Astrocyte of the spinal cord (primary cell): ENCODE results near the gene FXYD6.

Experiments used
- DNase-seq: peaks from one replicate; pipeline ENCODE4 v3.0.0; 2011; ENCODE audit warnings: low read depth, low spot score
- H3K4me3 ChIP-seq: 2 replicates; pipeline ENCODE4 v1.5.1; 2011; ENCODE audit warnings: low read depth, mild to moderate bottlenecking, low read length, moderate library complexity
- in situ Hi-C: cut with HindIII; loops from 2 replicates; pipeline ENCODE4 v1.10.0; 2017; ENCODE audit warnings: low sequenced_read_pairs
- TF ChIP-seq, protein P1 (sequence below): IDR thresholded peaks from 2 replicates; pipeline ENCODE4 v1.5.1; 2012; ENCODE audit warnings: low read depth, mild to moderate bottlenecking, low read length, inconsistent platforms

FXYD6 gene

DNA sequence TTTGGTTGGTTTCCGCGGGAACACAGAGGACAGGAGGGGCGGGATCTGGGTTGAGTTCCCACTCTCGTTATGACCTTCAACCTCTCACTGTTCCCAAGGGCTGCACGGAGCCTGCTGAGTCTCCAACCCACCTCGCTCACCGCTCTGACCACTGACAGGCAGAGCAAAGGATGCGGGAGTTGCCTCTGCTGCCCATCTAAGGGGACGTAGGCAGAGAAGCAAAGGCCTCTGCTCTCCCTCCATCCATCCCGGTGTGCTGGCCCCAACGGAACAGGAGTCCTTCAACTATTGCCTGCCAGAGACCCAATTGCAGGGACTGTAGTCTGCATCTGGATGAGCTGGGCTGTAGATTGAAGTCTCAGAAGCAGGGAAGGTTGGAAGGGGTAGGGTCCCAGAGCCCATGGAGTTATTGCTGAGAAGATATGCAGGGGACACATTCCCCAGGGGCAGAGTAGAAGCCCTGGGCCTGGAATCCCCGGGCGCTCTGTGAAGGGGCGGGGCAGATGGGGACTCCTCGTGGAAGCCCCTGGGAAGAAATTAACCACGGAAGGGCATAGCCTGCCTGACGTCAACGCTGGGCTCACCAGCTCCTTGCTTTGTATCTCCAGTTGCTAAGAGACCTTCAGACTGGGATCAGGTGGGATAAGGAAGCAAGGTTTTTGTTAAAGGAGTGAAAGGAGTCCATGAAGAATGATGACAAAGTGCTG is 39.2 kb downstream of the FXYD6 start:
- no peak for DNase-seq
- in situ Hi-C loops: no loop called here
- TF ChIP-seq, protein P1, sequence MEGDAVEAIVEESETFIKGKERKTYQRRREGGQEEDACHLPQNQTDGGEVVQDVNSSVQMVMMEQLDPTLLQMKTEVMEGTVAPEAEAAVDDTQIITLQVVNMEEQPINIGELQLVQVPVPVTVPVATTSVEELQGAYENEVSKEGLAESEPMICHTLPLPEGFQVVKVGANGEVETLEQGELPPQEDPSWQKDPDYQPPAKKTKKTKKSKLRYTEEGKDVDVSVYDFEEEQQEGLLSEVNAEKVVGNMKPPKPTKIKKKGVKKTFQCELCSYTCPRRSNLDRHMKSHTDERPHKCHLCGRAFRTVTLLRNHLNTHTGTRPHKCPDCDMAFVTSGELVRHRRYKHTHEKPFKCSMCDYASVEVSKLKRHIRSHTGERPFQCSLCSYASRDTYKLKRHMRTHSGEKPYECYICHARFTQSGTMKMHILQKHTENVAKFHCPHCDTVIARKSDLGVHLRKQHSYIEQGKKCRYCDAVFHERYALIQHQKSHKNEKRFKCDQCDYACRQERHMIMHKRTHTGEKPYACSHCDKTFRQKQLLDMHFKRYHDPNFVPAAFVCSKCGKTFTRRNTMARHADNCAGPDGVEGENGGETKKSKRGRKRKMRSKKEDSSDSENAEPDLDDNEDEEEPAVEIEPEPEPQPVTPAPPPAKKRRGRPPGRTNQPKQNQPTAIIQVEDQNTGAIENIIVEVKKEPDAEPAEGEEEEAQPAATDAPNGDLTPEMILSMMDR: no peak
- H3K4me3 ChIP-seq: no peak overlapping the region

DNA sequence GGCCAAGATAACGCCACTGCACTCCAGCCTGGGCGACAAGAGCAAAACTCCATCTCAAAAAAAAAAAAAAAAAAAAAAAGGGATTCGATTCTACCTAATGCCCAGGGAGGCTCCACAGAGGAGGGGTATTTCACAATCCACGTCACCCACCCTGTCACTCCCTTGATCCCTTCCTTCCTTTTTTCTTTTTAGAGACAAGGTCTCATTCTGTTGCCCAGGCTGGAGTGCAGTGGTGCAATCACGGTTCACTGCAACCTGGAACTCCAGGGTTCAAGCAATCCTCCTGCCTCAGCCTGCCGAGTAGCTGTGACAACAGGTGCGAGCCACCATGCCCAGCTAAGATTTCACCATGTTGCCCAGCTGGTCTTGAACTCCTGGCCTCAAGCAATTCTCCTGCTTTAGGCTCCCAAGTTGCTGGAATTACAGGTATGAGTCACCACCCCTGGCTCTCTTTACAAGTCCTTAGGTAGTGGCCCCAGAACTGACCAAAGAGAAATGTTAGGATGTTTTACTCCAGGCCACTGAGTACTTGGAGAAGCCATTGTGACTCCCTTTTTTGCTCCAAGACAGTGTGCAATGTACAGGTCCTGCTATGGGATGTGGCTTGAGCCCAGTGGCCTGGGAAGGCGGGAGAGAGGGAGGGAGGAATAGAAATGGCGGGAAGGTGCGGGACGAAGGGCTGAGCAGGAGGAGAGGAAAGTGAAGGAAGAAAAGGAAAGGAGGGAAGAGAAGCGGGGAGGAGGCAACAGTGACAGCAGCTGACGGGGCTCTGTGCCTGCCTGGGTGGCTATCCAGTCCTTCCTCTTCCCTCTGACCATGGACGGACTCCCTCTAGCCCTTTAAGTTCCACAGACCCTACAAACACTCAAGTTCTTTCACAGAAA is 40.1 kb downstream of the FXYD6 start:
- TF ChIP-seq, protein P1: no peak
- DNase-seq: no peak
- in situ Hi-C loops: no loop called here
- H3K4me3 ChIP-seq: no peak overlapping the region

DNA sequence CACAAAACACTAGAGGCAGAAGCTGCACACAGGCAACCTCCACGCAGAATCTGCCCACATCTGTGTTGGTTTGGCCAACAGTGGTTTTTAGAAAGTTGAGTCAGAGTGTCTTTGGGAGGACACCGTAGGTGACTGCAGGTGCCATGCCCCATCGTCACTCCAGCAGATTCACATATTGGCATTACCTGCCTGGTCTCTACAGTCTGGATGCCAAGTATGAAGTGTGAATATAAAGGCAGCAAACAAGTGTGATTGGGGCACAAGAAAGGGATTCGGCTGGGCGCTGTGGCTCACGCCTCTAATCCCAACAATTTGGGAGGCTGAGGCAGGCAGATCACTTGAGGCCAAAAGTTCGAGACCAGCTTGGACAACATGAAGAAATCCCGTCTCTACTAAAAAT is 40.9 kb downstream of the FXYD6 start:
- DNase-seq: no peak

DNA sequence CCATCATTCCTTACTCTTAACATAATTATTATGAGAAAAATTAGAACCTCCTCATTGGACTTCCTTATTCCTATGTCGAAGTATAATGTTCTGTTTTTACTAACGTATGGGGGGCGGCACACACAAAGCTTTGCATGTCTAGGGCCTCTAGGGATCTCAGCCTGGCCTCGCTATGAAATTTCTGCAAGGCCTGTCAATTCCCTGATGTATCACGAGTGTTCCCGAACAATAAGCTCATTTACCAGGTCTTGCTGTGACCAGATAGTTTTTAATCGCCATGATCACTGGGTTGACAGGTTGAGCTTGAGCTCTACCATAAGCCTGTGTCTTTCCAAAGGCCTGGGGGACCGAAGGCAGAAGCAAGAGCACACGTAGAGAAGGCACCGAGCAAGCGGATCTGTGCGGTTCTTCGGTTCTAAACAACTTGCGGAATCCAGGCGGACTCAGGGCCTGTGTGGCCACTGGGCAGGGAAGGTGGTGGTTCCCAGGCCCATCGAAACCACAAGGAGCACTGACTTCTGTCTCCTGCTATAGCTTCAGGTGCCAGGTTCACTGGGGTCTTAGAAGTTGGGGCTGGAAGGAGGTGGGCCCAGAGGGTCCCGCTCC is 41.5 kb downstream of the FXYD6 start:
- TF ChIP-seq, protein P1: no peak
- H3K4me3 ChIP-seq: no peak overlapping the region
- no peak for DNase-seq
- in situ Hi-C loops: no loop called here

More for the DNA sequence above, 40.9 kb downstream of the FXYD6 start:
- in situ Hi-C loops: no loop called here
- no peak overlapping the region for H3K4me3 ChIP-seq
- TF ChIP-seq, protein P1: no peak

DNA sequence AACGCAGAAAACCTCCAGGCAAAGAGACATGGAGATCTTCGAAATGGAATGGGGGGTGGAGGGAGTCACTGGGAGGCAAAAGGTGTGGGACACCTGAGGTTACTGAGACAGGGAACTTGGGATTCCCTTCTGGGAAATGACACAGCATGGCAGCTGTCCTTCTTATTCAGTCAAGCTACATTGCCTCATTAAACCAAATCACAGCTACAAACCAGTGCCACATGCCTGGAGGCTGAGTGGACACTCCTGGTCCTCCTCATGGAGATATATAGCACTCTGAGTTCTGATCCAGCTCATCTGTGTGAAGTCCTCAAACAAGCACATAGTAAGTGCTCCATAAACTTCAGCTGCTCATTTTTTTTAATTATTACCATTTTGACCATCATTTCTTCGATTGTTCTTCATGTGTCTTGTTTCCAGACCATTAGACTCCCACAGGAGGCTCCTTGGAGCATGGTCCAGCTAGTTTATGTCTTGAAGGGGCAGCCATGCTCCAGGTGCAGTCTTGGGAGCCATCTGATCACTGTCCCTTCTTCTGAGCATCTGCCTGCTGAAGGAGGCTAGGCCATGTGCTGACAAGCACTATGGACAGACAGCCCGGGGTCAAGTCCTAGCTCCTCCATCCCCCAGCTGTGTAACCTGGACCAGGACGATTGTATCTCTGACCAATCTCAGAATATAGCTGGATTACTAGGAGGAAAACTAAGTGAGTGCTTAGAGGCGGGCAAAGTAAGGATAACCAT is 42.2 kb downstream of the FXYD6 start:
- DNase-seq: no peak
- no peak overlapping the region for H3K4me3 ChIP-seq
- in situ Hi-C loops: no loop called here
- TF ChIP-seq, protein P1: no peak

DNA sequence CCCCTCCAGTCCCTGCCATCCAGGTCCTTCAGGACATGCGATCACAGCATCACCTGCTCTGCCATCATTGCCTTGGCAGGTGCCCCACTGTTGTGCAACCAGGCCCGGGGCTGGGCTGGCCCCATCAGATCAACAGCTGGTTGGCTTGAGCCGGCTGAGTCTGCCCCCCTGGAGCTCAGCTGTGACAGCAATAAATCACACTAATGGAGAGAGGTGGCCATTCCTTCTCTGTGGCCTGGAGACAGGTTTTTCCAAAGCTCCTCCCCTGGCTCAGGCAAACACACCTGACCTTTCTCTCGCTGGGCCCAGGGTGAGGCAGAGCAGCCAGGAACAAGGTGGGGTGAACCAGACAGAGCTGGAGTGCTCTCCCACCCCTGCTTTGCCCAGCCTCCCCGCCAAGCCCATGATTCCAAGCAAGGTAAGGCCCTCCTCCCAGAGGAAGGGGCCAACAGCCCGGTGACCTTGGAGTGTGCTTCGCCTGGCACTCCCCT is 43.0 kb downstream of the FXYD6 start:
- in situ Hi-C loops: no loop called here
- TF ChIP-seq, protein P1: no peak
- DNase-seq: no peak
- H3K4me3 ChIP-seq: no peak overlapping the region
